ENCODE results near the gene SERAC1.
A peak's percentile ranks its signal among the peaks of the same experiment; 100 is the strongest.

The SERAC1 gene

DNA sequence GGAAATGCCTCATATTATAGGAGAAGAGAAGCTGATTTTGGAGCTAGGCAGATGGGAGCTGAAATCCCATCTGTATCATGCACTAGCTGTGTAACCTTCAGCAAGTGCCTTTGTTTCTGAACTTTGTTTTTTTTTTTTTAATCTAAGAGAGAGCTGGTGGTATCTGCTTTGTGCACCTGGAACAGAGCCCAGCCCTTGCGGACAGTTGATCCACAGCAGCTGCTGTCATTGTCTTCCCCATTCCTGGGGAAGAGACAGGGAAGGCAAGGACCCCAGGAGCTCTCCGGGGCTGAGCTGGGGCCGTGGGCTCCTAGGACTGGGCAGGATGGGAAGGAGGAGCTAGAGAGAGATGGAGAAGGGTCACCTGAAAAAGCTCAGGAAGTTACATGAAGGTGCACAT is 94.3 kb downstream of the SERAC1 start:
- ATAC-seq (replicated peaks) (no peak), DNase-seq (no peak)
- H3K4me1 Mint-ChIP-seq (ENCODE audit: low read depth in 2 of 2), result peaks cover 4 to 10% of the 10 kb centered on the region in 2 donors
- no peak overlapping the region for H3K27ac Mint-ChIP-seq
- H3K36me3 Mint-ChIP-seq (ENCODE audit: insufficient read depth), result peaks cover 20% of the 10 kb centered on the region
- H3K27me3 Mint-ChIP-seq, result no peaks in the 10 kb centered on the region
- no peak overlapping the region for H3K4me3 Mint-ChIP-seq
- H3K9me3 Mint-ChIP-seq, result no peaks in the 10 kb centered on the region

DNA sequence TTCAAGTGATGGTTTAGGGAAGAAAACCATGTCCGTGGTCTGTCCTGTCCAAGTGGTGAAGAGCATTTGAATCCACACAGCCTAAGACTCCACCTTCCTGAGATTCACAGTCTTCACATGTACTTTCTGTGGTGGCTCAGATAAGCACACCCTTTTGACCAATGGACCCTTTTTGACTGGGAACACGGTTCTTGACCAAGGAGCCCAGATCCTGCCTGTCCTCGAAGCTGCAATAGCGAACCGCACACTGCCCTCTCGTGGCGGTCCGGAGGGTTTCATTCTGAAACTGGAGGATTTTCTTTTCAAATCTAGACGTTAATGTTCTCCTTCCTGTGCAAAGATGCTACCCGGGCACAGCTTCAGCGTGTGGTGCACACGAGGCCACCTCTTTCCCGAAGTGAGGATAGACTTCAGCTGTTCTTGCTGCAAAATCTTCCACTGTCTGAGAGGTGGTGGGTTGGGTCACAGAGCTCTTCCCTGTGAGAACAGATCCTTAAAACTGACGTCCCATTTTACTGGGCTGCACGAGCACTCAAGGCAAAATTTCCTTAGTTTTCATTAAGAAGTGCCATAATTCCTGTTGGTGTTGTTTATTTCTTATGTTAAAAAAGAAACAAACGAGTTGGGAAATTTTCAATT is 95.9 kb downstream of the SERAC1 start:
- peaks cover 11% of the 10 kb centered on the region for H3K36me3 Mint-ChIP-seq (ENCODE audit: insufficient read depth)
- ATAC-seq (replicated peaks) (peak; percentile 67), DNase-seq (peak; percentile 44 to 51 (median 47))
- H3K4me3 Mint-ChIP-seq, result no peak overlapping the region
- H3K27me3 Mint-ChIP-seq, result no peaks in the 10 kb centered on the region
- peaks cover 4 to 15% of the 10 kb centered on the region in 2 donors for H3K4me1 Mint-ChIP-seq (ENCODE audit: low read depth in 2 of 2)
- no peaks in the 10 kb centered on the region for H3K9me3 Mint-ChIP-seq
- peak overlapping the region in 1 of 2 donors; percentile 84 for H3K27ac Mint-ChIP-seq

DNA sequence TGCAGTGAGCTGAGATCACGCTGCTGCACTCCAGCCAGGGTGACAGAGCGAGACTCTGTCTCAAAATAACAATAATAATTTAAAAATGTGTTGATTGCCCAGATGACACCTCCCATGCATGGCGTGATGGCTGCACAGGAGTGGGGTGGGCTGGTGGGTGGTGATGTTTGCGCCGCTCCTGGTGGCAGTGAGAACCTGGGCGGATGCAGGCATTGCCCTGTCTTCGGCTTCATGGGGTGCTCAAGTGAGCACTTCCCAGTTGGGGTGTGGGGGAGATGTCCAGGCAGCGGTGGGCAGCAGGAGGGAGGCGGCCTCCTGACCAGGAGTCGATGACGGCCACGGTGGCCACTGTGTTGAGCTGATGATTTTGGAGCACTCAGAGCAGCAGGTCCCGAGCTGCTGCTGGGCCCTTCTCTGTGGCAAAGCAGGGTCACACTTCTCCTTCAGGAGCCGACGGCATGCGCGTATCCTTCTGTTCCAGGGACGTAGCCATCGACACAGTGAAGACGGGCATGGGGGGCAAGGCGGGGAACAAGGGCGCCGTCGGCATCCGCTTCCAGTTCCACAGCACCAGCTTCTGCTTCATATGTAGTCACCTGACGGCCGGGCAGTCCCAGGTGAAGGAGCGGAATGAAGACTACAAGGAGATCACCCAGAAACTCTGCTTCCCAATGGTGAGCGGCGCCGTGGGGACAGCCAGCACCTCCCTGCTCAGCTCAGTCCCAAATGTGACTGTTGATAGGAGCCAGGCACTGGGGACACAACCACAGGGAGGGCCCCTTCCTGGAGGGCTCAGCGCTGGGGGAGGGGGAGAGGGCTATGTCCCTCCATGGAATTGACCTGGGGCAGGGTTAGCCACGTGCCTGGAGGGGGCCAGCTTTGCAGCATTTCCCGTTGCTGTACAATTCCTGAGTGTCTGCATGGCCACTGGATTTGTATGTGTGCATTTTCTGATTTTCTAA is 96.7 kb downstream of the SERAC1 start:
- Mint-ChIP-seq H3K4me3 (no peak overlapping the region), H3K4me1 (ENCODE audit: low read depth in 2 of 2) (peaks cover 4 to 15% of the 10 kb centered on the region in 2 donors), H3K27ac (peak overlapping the region in 1 of 2 donors; percentile 84), H3K36me3 (ENCODE audit: insufficient read depth) (peaks cover 8% of the 10 kb centered on the region), H3K27me3 (no peaks in the 10 kb centered on the region), H3K9me3 (no peaks in the 10 kb centered on the region)
- ATAC-seq (replicated peaks) (no peak), DNase-seq (no peak)

DNA sequence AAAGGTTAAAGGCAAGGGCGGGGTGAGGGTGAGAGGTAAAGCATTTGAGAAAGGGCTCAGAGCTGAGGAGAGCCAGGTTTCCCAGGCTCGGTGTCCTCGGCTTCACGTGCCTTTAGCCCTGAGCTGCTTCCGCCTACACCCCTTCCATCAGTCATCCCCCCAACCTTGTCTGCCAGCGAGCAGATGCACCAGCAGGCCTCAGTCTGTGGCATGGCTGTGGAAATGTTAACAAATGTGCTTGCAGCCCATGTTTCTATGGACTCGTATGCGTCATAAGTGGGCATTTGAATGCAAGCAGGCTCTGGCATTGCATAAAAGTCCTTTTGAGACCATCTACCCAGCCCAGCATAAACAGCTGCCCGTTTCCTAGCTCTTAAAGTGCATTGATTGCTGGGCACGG is 97.5 kb downstream of the SERAC1 start:
- no peak for ATAC-seq (replicated peaks)
- H3K4me1 Mint-ChIP-seq (ENCODE audit: low read depth in 2 of 2), result peaks cover 4 to 15% of the 10 kb centered on the region in 2 donors

DNA sequence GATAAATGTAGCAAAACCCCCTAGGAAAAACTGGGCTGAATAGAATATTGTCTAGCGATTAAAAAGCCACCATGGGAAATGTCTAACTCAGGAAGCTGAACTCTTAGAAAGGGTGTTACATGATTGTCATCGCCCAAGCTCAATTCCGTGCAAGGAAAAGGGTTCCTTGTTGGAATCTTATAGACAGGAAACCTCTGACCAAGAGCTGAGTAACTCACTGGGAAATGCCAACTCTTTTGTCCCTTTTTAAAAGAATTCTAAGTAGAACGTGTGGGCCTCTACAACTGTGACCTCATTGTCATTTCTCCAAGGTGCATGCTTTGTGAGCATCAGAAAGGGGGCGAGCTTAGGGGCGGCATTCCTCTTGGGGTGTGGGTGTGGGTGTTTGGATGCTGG is 98.3 kb downstream of the SERAC1 start:
- DNase-seq (no peak), ATAC-seq (replicated peaks) (no peak)
- Mint-ChIP-seq H3K27ac (no peak overlapping the region), H3K36me3 (ENCODE audit: insufficient read depth) (peaks cover 3% of the 10 kb centered on the region), H3K27me3 (no peaks in the 10 kb centered on the region), H3K4me1 (ENCODE audit: low read depth in 2 of 2) (peaks cover 4 to 15% of the 10 kb centered on the region in 2 donors), H3K4me3 (no peak overlapping the region), H3K9me3 (no peaks in the 10 kb centered on the region)

More for the DNA sequence above, 97.5 kb downstream of the SERAC1 start:
- Mint-ChIP-seq H3K27ac (no peak overlapping the region), H3K27me3 (no peaks in the 10 kb centered on the region), H3K4me3 (no peak overlapping the region), H3K9me3 (no peaks in the 10 kb centered on the region), H3K36me3 (ENCODE audit: insufficient read depth) (peaks cover 3% of the 10 kb centered on the region)
- DNase-seq, result no peak

DNA sequence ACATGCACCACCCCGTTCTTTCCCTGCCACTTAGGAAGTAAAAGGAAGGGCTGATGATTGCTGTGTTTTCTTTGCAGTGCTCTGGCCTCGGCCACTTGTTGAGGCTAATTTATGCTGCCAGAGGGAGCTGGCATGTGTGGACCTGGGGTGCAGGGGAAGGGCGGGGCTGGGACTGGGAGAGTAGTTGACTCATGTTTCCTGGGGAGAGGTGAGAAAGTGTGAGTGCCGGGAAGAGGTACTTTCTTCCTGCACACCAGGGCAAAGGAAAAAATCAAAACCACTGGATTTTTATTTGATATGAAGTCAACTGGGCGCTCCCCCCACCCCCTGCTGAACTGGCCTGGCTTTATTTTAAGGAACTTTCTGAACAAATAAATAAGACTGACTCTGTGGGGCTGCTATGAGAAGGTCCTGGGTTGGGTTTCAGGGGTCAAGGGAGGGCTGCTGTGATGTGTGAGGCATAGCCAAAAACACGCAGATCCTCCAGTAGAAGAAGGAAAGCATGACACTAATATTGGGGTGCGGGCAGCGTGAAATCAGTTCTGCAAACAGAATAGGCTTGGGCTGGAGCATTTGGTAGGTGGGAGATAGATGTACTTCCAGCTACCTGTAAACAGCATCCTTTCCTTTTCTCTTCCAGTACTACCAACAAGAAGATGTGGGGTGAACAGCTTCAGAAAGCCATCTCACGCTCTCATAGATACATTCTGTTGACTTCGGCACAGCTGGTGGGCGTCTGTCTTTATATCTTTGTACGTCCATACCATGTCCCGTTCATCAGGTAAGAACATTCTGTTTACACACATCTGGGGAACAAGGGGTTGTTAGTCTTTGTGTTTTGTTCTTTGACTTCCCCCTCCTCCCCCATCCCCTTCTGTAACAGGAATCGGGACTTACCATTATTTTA is 98.9 kb downstream of the SERAC1 start:
- ATAC-seq (replicated peaks) (no peak), DNase-seq (no peak)
- peaks cover 3% of the 10 kb centered on the region for H3K36me3 Mint-ChIP-seq (ENCODE audit: insufficient read depth)
- H3K4me3 Mint-ChIP-seq, result no peak overlapping the region
- no peaks in the 10 kb centered on the region for H3K27me3 Mint-ChIP-seq
- peak overlapping the region; percentile 64 to 70 for H3K27ac Mint-ChIP-seq
- H3K4me1 Mint-ChIP-seq (ENCODE audit: low read depth in 2 of 2), result peaks cover 4 to 15% of the 10 kb centered on the region in 2 donors
- H3K9me3 Mint-ChIP-seq, result no peaks in the 10 kb centered on the region

DNA sequence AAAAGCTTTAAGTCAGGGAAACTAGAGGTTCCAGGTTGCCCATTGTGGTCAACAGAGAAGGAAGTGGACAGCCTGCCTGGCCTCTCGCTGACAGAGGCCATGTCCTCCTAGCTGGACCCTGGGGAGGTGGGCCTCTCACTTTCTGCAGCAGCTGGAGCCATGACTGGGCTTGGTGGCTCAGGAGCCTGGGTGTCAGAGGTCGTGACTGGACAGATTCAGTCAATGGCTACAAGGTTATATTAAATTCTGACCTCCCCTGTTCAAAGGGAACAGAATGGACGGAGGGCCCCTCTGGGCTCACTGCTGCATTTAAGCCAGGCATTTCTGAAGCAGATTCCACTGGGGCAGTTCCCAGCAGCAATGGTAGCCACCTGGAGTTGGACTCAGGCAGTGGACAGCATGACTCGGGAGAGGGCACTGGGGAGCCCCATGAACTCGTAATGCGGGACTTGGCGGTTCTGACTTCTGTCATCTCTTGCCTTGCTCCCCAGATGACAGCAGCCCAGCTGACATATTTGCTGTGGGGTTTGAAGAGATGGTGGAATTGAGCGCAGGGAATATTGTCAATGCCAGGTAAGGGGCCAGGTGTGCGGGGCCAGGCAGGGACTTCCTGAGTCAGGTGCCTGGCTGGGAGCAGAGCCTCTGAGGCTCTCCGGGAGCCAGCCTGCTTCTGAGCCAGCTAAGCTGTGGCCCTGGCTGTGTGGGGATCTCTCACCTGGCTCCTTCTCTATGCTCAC is 99.7 kb downstream of the SERAC1 start:
- DNase-seq, result no peak
- Mint-ChIP-seq H3K4me1 (ENCODE audit: low read depth in 2 of 2) (peaks cover 4 to 15% of the 10 kb centered on the region in 2 donors), H3K36me3 (ENCODE audit: insufficient read depth) (peaks cover 3% of the 10 kb centered on the region), H3K4me3 (no peak overlapping the region), H3K27ac (peak overlapping the region; percentile 64 to 70), H3K27me3 (no peaks in the 10 kb centered on the region), H3K9me3 (no peaks in the 10 kb centered on the region)
- ATAC-seq (replicated peaks), result no peak

DNA sequence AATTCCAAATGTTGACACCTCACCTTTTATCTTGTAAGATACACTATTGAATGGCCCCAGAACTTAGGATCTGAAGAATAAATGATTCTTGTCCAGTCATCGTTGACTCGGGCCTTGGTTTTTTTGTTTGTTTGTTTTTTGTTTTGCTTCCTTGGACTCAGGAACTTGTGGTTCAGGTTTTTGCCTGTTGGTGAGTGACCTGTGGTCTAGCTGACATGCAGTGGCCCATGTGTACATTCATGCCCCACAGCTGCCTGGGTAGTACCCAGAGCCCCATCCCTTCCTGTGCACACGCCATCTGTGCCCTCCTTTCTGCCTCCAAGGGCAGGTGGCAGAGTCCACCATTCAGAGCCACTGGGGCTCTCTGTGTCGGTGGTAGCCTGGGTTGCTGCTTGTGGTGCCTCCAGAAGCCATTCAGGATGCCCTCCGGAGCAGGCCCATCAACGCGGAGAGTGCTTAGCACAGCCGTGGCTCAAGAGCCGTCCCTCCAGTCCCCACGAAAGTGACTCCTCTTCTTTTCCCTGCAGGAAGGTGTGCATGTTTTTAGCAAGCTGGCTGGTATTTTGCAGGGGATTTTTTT is 100.5 kb downstream of the SERAC1 start:
- no peaks in the 10 kb centered on the region for H3K27me3 Mint-ChIP-seq
- H3K36me3 Mint-ChIP-seq (ENCODE audit: insufficient read depth), result peaks cover 3% of the 10 kb centered on the region
- H3K27ac Mint-ChIP-seq, result peak overlapping the region in 1 of 2 donors; percentile 70
- no peak overlapping the region for H3K4me3 Mint-ChIP-seq
- DNase-seq (no peak), ATAC-seq (replicated peaks) (no peak)
- H3K9me3 Mint-ChIP-seq, result no peaks in the 10 kb centered on the region
- H3K4me1 Mint-ChIP-seq (ENCODE audit: low read depth in 2 of 2), result peaks cover 4 to 15% of the 10 kb centered on the region in 2 donors

DNA sequence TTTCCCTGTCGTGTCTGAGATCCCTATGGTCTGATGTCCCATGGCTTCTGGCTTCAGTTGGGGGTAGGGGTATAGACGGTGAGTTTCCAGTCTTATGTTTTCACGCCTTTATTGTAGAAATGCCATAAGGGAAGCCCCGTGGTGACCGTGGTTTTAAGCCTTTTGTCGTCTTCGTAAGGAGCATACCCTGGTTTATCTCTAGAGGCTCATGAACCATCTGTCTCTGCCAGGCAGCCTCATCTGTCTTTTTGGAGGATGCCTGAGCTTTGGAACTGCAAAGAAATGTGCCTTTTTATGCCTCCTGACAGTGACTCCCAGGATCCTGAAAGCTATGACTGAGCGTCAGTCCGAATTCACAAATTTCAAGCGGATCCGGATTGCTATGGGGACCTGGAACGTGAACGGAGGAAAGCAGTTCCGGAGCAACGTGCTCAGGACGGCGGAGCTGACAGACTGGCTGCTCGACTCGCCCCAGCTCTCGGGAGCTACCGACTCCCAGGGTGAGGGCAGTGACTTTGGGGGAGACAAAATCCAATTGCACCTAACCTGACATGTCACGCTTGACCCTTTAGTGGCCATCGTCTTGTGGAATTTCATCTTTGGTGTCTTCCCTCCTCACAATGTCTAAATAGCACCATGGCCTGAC is 101.8 kb downstream of the SERAC1 start:
- H3K4me3 Mint-ChIP-seq, result no peak overlapping the region
- ATAC-seq (replicated peaks) (no peak), DNase-seq (no peak)
- H3K27ac Mint-ChIP-seq, result no peak overlapping the region
- no peaks in the 10 kb centered on the region for H3K27me3 Mint-ChIP-seq
- H3K4me1 Mint-ChIP-seq (ENCODE audit: low read depth in 2 of 2), result peaks cover 0 to 10% of the 10 kb centered on the region in 2 donors
- H3K9me3 Mint-ChIP-seq, result no peaks in the 10 kb centered on the region
- H3K36me3 Mint-ChIP-seq (ENCODE audit: insufficient read depth), result peaks cover 1% of the 10 kb centered on the region

DNA sequence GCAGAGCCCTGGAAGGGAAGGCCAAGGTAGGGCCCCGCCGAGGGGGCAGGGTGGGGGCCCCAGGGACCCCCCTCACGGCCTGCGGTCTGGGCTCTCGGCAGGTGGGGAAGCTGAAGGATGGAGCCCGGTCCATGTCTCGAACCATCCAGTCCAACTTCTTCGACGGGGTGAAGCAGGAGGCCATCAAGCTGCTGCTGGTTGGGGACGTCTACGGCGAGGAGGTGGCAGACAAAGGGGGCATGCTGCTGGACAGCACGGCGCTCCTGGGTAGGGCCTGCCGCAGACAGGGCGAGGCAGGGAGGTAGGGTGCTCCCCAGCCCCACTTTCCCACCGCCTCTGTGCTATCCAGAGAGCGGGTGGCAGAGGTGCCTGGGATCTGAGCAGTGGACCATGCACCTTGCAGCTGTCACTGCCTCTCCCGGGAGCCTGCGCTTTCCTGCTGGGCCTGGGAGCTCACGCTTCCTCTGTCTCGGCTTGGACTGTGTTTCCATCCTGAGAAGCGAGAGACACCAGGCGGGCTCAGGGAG is 103.3 kb downstream of the SERAC1 start:
- H3K36me3 Mint-ChIP-seq (ENCODE audit: insufficient read depth), result peaks cover 5% of the 10 kb centered on the region
- no peaks in the 10 kb centered on the region for H3K9me3 Mint-ChIP-seq
- H3K27me3 Mint-ChIP-seq, result no peaks in the 10 kb centered on the region
- peaks cover 0 to 10% of the 10 kb centered on the region in 2 donors for H3K4me1 Mint-ChIP-seq (ENCODE audit: low read depth in 2 of 2)
- ATAC-seq (replicated peaks) (no peak), DNase-seq (no peak)
- H3K4me3 Mint-ChIP-seq, result no peak overlapping the region
- H3K27ac Mint-ChIP-seq, result no peak overlapping the region

DNA sequence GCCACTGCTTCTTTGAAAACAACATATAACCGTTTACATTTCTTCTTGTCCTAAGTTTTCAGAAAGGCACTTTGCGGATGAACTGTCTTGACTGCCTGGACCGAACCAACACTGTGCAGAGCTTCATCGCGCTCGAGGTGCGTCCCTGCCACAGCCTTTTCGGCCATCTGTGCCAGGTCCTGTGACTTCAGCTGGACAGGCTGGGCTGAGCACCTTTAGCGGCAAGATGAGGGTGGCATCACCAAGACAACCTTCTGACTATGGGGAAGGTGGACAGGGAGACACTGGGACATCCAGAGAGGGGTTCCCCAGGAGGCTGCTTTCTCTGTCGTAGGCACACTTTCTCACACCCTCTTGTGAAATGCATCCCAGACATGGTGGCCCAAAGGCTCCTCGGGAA is 104.3 kb downstream of the SERAC1 start:
- peaks cover 0 to 5% of the 10 kb centered on the region in 2 donors for H3K4me1 Mint-ChIP-seq (ENCODE audit: low read depth in 2 of 2)
- no peak overlapping the region for H3K27ac Mint-ChIP-seq
- peaks cover 5% of the 10 kb centered on the region for H3K36me3 Mint-ChIP-seq (ENCODE audit: insufficient read depth)
- no peak for DNase-seq
- H3K27me3 Mint-ChIP-seq, result no peaks in the 10 kb centered on the region
- H3K4me3 Mint-ChIP-seq, result no peak overlapping the region
- no peaks in the 10 kb centered on the region for H3K9me3 Mint-ChIP-seq
- no peak for ATAC-seq (replicated peaks)

All from effector memory CD8-positive, alpha-beta T cell (primary cell).